Iris pigment epithelial cell (primary cell): Measurements from ENCODE around the gene PTK7.

Source experiments
- DNase-seq: peaks from one replicate; pipeline ENCODE4 v3.0.0-alpha.2; 2011; ENCODE audit warnings: low read depth

The PTK7 gene

DNA sequence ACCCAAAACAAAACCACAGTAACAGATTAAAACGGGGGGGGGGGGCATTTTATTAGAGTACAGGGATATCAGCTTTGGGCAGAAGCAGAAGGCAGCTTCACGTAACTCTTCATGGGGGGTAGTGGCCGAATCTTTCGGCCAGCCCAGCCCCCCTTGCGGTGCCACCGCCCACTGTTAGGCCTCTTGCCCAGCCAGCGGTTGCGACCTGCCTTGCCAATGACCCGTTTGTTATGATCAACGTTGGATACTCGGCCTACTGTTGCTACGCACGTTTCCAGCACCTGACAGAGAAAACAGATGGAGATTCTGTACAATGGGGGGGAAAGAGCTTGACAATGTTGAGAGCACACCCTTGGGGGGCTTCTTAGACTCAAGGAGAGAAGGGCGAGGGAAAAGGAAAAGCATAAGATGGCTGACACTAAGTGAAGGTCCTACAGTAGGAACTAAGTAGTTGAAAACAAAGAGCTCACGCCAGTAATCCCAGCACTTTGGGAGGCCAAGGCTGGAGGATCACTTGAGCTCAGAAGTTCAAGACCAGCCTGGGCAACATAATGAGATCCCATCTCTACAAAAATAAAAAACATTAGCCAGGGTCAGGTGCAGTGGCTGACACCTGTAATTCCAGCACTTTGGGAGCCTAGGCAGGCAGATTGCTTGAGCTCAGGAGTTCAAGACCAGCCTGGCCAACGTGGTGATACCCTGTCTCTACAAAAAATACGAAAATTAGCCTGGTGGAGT, 21.7 kb upstream of the PTK7 start:
- no peak for DNase-seq

DNA sequence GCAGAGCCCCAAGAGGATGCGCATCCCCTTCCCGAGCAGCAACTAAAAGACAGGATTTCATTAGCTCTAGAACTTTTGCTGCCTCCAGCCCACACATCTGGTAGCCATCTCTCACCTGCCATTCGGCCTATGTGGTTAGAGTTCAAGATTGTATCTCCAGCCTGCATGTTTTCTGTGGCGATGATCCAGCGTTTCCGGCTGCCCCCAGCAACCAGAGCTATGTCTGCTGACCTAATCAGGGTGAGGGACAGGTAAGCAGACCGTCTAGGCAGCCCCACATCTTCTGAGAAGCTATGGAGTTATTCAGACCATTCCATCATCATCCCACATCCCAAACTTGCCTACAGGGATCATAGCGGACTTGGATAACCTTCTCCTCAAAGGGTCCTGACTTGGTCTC, 20.1 kb upstream of the PTK7 start:
- DNase-seq, result no peak

GRCh38 chr6:43058531-43058930, 17.6 kb upstream of the PTK7 start:
- no peak for DNase-seq

DNA sequence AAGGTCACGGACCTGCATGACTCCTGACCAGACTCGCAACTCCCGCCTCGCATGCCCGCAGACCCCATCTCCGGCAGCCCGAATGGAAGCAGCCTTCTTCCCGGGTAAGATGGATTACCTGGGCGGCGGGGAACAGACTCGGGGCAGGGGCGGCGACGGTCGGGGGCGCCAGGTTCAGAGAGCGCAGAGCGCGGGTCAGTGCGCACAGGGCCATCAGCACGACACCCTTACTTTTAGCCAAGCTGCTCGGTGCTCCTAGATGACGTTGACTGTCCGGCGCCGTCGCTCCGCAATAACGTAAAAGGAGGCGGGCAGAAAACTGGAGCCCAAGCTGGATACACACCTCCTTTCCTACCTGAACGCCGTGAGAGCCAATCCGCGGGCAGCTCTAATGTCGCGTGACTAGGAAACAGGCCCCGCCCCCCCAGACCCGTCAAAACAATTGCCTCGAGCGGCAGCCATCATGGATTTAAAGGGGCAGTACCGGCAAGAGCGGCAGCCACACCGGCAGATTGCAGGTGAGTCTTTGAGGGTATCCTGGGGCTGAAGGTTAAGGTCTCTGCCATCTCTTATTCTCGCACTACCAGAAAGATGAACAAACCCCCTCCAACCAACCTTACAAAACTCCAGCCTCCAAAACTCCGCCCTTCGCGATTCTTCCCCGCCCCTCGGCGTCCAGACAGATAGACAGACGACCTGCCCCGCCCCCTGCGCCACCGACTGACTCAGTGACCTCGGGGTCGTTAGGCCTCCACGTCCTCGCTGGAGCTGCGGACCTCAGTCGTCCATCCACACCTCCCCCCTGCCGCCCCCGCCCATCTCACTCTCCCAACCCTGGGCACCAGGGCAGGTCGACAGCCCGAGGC, 16.7 kb upstream of the PTK7 start, which contains the start of the genes KLC4 and MRPL2:
Gene KLC4 (plus strand): TSS at position 464 of the 866 bp plus-strand sequence. CDS start 1,705 bp downstream, outside the sequence.
Gene MRPL2 (minus strand): TSS at position 267 of the 866 bp plus-strand sequence. CDS start 53 bp downstream, at position 214.
- peak; percentile 99 for DNase-seq

DNA sequence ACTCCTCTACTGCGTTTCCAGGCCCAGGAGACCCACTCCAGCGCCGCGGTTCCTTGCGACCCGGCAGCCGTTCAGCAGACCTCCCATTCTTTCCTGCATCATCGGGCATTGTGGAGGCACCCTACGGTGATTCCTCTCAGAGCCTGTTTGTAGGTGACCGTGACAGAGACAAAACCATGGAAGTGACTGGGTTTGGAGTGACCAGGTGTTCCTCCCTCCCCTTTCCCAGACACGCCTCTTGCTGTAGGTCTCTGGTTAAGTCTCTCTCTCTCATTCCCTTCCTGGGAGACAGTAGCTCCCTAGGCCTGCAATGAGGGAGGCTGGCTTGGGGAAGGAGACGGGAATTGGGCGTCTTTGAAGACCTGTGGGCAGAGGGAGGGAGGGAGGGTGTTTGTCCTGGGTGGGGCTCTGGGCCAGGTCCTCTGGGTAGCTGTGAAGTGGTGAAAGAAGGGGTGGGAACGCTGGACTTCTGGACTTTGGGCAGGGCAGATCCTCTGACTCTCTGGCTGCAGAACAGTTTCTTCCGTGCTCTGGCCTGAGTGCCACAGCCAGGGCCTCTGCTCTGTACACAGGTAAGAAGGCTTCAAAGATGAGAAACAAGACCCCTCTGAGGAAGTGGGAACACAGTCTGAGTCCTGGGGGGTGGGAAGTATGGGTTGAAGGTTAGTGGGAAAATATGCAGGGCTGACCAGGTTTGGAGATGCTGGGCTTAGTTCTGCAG, 15.9 kb upstream of the PTK7 start:
- DNase-seq, result peak; percentile 17

DNA sequence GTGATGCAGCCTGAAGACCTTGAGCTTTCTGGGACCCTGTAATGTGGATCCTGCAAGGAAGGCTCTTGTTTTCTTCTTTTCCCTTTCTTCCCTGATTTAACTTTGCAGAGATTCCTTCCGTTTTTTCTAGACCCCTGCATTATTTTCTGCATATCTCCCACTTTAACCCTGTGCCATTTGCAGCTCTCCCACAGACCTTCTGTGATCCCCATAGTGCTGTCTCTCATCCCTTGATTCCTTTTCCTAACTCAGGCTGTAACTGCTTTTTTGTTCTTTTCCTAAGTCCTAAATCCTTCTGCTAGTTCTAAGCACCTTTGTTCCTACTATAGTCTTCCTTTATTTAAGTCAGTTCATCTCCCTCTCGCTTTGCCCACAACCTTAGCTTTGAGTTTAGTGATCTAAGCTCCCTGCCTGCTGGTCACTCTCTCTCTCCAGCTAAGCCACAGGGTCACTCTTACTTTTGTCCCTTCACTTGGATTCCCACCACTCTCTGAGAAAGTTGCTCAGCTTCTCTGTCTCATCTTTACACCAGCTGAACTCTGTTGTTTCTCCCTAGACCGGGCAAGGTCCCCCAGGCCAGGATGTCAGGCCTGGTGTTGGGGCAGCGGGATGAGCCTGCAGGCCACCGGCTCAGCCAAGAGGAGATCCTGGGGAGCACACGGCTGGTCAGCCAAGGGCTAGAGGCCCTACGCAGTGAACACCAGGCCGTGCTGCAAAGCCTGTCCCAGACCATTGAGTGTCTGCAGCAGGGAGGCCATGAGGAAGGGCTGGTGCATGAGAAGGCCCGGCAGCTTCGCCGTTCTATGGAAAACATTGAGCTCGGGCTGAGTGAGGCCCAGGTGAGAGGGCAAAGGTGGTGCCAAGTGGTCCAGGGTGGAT, 15.1 kb upstream of the PTK7 start:
- no peak for DNase-seq

DNA sequence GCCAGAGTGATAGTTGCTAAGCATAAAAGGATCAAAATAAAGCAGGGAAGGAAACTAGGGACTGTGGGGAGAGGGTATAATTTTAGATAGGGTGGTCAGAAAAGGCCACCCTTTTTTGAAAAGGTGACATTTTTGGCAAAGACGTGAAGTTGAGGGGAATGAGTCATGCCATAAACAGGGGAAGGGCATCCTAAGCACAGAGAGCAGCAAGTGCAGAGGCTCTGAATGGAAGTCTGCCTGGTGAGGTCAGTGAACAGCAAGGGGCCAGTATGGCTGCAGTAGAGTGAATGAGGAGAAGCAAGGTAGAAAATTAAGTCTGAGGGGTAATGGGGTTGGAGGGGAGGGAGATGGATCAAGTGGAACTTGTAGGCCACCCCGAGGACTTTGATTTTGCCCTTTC, 14.3 kb upstream of the PTK7 start:
- peak; percentile 32 for DNase-seq

DNA sequence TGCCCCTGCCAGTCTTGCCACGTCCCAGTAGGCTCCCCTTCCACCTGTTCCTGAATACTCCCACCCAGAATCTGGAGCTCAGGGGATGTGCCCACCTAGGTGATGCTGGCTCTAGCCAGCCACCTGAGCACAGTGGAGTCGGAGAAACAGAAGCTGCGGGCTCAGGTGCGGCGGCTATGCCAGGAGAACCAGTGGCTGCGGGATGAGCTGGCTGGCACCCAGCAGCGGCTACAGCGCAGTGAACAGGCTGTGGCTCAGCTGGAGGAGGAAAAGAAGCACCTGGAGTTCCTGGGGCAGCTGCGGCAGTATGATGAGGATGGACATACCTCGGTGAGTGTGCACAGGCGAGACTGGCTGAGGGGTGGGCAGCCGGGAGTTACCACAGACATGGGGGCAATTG, 13.3 kb upstream of the PTK7 start:
- DNase-seq, result no peak

- DNase-seq, result peak; percentile 67
Observed at GRCh38 chr6:43070028-43070632, 6.0 kb upstream of the PTK7 start.

DNA sequence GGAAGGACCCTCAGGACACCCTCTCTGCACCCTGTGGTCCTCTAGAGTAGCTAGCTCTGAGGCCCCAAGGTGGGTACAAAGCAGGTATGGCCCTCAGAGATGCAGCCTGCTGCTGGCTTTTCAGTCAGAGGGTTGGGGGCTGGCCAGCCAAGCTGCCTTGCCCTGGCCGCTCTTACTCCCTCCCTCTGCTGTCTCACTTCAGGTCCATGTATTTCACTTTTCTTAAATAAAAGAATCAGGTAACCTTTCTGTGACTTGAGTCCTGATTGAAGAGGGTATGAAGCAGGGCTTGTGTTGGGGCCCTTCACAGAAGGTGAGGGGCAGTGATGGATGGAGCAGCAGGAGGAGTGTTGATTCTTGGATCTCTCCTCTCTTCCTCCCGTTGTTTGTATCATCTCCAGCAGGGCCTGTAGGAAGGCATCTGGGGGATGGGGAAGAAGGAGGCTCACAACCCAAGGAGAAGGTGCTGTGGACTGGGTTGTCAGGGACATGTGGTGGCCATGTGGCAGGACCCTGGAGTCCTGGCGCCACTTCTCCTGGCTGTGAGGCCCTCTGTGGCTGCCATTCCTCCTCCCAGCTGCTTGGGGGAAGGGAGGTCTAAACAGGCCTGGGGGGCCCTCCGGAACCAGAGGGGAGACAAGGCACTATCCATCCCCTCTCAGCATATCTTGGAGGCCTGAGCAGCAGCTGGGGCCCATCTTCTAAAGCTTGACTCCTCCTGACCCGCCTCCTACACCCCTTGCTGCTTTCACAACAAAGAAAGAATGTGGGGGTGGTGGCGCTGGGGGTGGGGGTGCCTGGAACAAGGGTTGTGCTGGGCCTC, 1.1 kb upstream of the PTK7 start:
- DNase-seq, result peak; percentile 48

DNA sequence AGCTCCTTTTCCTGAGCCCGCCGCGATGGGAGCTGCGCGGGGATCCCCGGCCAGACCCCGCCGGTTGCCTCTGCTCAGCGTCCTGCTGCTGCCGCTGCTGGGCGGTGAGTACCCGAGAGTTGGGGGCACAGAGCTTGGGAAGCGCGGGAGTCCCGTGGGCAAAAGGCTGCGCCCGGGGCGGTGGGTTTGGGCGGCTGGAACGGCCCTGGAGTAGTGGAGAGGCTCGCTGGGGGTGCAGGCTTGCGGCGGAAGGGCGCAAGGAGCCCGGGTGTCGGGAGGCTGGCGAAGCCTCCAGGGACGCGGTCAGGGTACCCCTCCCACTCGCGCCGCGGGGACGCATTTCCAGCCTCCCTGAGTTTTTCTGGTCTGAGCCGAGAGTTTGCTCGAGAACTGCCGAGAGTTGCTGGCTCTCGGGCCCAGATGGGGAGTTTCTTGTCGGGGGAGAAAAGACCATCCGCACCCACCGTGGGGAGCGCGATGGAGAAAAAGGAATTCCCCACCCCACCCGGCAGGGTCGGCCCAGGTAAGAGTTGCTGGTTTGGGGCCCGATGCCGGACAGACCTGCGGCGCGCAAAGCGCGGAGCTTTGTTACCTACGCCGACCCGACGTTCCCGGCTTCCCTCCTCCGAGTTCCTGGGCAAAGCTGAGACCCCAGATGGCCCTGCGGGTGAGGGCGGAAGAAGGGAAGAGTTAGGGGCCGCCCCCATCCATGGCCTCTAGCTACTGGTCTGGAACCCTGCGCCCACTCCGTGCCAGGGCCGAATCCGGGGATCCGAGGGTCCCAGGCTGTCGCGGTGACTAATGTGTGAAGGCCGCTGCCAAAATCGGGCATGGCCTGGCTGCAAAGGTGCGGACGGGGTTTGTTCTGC, 584 bp downstream of the PTK7 start:
- peak; percentile 44 for DNase-seq

GRCh38 chr6:43077333-43077809, 1.3 kb downstream of the PTK7 start:
- no peak for DNase-seq

GRCh38 chr6:43077981-43078511, 1.9 kb downstream of the PTK7 start:
- no peak for DNase-seq

DNA sequence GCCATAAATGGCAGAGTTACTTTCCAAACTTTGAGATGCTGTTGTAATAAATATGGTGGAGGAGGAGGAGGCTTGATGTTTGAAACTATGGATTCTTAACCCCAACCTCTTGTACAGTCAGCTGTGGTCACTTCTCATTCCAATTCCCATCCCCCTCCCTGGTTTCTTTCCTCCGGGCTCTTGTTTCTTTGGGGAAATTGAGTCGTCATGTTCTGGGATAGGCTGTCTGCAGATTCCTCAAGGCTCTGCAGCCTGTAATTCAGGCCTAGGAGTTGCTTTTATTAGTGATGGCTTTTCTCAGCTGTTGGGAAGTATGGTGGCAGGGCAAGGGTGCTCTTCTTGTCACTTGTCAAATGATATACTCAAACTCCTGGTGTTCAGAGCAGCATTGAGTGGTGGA, 2.6 kb downstream of the PTK7 start:
- DNase-seq, result peak; percentile 55

DNA sequence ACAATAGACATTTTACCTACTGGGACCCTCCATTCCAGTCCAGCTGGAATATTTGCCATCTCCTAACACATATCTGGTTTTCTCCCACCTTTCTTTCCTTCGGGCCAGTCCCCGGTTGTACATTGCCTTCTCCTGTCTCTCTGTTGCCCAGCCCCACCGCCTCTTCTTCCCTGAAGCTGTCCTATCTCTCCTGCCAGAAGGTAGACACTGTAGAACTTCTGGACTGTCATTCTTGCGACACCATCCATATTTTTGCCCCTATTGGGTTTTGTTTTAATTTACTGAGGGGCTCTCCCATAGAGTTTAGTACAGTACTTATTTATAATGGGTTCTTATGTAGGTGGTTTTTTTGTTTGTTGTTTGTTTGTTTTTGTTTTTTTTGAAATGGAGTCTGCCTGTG, 4.9 kb downstream of the PTK7 start:
- no peak for DNase-seq

DNA sequence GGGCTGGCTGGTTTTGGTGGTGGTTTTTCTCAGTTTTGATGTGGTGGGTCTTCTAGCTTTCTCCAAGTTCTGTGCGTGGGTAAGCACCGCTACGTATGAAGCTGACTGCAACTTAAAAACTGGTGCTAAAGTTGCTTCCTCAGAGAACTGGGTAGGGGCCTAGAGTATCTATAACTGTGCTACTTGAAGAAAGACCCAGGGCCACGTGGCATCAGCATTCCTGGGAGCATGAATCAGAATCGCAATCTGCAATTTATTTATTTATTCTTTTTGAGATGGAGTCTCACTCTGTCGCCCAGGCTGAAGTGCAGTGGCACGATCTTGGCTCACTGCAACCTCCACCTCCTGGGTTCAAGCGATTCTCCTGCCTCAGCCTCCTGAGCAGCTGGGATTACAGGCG, 5.8 kb downstream of the PTK7 start:
- peak; percentile 51 for DNase-seq

GRCh38 chr6:43082806-43083655, 6.9 kb downstream of the PTK7 start:
- no peak for DNase-seq
